22Rv1 (cell line): ENCODE results near the gene ABHD14A.

Experiments
- CTCF ChIP-seq: fragments of 450-650 bp; IDR thresholded peaks from 2 replicates; pipeline ENCODE4 v1.5.1; 2017; ENCODE audit warnings: mild to moderate bottlenecking
- ZFX ChIP-seq: fragments of 450-650 bp; IDR thresholded peaks from 2 replicates; pipeline ENCODE4 v1.6.1; 2017; ENCODE audit warnings: antibody characterized with exemption, borderline replicate concordance

GRCh38 chr3:52028572-52028971, 53.7 kb downstream of the ABHD14A start:
- no peak for TF ChIP-seq CTCF
- TF ChIP-seq ZFX, result no peak
